Stimulated activated CD8-positive, alpha-beta memory T cell treated with anti-CD3 and anti-CD28 coated beads, Interleukin-12 subunit alpha, Interleukin-12 subunit beta, amount 100 ng/mL, for 4 hours (primary cell): ENCODE data around the gene SESTD1.
"Not testable (repeated sequence)": the region's sequence is repeated elsewhere in the genome, so short reads cannot be mapped to it uniquely, and the experiment has no call there.

Experiments used
- DNase-seq: peaks from one replicate; pipeline ENCODE4 v3.0.0-alpha.2; 2020; ENCODE audit warnings: low read depth

SESTD1 gene

GRCh38 chr2:179239195-179239594 lies 25.4 kb downstream of the SESTD1 start:
- no peak for DNase-seq

GRCh38 chr2:179238027-179238426 lies 26.6 kb downstream of the SESTD1 start:
- no peak for DNase-seq

DNA sequence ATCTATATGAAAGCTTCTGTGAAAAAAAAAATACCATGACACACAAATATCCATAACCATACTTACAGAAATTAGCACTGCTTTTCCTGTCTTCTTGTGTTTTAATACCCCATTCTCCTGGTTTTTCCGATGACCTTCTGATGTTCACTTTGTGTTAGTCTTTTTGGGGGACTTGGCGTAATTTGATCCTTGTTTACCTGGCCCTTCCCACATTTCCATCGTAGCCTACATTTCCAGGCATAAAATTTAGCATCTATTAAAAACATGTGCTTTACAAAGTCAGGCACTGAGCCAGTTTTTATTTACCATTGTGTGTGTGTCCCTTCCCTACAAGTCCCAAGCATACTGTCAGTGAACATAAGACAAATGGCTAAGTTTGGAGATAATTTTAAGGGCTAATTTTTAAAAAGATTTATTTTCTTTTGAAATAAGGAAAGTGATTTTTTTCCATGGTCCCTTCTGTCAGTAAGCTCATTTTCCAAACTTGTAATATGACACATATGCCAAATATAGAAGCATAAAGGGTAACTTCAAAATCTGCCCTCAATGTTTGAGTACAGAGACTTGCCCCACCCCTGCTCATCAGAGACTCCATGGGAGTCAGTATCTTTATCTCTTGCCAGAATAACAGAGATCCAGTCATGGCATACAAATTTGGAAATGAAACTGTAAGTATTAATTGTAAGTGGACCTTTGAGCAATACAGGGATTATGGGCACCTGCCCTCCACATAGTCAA lies 27.3 kb downstream of the SESTD1 start:
- no peak for DNase-seq

DNA sequence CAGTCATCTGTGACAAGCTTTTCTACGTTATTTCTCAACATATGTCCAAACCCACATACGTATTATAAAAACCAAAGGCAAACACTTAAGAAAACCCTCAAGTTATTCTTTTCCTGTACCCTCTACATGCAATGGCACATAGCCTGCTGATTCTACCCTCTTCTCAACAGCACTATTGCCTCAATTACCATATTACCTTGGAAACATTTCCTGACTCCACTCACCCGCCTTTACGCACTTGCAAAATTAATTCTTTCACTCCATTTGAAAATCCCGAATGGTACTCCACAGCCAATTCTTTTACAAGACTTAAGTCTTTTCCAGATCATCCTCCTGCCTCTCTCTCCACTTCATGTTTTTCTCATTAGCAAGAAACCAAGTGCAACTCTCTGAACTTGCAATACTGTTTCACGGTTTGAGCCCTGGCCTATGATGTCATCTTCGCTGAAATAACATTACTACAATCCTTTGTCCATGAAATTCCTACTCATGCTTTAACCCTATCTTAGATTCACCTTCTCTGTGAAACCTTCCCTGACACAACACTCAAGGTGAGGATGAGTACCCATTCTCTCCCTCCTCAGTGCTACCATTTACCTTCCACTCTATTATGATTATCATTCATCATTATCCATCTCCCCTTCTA lies 29.0 kb downstream of the SESTD1 start:
- no peak for DNase-seq

GRCh38 chr2:179234658-179235240 lies 29.9 kb downstream of the SESTD1 start:
- no peak for DNase-seq

GRCh38 chr2:179233626-179234430 lies 30.8 kb downstream of the SESTD1 start:
- no peak for DNase-seq

- no peak for DNase-seq
Observed at GRCh38 chr2:179233083-179233490, 31.5 kb downstream of the SESTD1 start.

GRCh38 chr2:179226961-179227259 lies 37.7 kb downstream of the SESTD1 start:
- no peak for DNase-seq

DNA sequence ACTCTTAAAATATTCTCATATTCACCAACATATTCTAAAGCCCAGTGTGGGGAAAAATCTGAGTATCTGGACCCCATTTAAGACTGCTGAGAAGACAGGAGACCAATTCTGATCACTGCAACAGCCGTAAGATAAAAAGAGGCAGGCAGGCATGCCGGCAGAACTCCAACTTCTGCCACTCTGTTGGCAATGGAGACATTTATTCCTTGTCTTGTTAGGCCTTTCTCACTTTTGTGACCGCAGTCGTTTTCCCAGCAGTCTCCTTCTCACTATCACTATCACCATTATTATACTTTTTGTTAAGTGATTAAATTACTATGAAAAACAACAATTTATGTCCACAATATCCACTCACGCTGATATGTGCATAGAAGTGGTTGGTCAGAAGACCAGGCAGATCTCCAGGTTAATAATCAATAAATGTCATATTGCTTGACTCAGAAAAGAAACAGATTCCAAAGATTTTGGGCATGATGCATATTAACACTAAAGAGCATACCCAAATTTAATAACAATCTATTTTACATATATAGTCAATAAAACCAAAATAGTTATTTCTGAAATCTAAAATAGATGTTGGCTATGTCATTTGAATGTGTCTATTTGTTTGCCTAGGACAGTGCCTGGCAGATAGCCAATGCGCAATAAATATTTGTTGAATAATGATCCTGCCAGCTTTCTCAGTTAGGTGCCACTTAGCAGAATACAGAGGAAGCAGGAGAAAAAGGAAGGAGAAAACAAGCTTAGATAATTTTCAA lies 38.2 kb downstream of the SESTD1 start:
- DNase-seq: no peak

GRCh38 chr2:179224361-179224760 lies 40.3 kb downstream of the SESTD1 start:
- no peak for DNase-seq

DNA sequence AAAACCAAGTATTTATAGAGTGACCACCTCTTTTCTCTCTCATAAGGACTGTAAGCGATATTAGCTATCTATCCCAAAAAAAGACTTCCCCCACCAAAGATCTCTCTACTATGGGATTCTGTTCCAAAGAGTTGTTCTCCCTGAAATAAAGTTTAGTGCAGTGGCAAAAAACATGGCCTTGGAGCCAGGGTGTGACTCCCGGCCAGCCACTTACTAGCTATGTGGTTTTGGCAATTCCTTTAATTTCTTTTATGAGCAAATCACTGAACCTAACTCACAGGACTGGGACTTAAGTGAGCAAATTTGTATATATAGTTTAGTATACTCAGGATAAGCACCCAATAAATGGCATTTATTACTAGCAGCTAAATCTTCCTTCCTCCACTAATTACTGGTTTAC lies 42.6 kb downstream of the SESTD1 start:
- DNase-seq: no peak

GRCh38 chr2:179218848-179219594 lies 45.6 kb downstream of the SESTD1 start:
- DNase-seq: no peak

GRCh38 chr2:179214671-179215070 lies 50.0 kb downstream of the SESTD1 start:
- not testable (repeated sequence) for DNase-seq

DNA sequence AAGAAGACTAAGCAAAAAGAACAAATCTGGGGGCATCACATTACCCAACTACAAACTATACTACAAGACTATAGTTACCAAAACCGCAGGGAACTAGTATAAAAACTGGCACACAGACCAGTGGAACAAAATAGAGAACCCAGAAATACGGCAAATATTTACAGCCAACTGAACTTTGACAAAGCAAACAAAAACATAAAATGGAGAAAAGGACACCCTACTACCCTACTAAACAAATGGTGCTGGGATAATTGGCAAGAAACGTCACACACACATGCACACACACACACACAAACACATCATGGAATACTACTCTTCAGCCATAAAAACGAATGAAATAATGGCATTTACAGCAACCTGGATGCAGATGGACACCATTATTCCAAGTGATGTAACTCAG lies 53.3 kb downstream of the SESTD1 start:
- no peak for DNase-seq

DNA sequence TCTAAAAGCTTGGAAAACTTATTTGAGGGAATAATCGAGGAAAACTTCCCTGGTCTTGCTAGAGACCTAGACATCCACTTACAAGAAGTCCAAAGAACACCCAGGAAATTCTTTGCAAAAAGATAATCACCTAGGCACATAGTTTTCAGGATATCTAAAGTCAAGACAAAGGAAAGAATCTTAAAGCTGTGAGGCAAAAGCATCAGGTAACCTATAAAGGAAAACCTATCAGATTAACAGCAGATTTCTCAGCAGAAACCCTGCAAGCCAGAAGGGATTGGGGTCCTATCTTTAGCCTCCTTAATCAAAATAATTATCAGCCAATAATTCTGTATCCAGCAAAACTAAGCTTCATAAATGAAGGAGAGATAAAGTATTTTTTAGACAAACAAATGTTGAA lies 56.4 kb downstream of the SESTD1 start:
- not testable (repeated sequence) for DNase-seq

DNA sequence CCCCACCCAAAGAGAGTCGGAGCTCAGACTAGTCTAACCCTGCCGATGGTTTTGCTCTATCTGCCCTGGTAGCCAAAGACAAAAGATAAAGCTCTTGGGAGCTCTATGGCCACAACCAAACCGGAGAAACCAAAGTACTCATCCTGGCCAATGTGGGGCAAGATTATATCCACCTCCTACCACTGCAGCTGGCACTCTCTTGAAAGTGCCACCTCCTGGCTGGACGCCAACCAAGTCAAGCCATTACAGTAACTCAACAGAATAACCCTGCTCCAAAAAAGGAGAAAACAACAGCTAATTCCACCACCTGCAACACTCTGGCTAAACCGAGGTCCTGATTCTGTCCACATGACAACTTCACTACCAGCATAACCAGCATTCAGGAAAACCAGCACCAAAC lies 57.6 kb downstream of the SESTD1 start:
- no peak for DNase-seq

GRCh38 chr2:179201869-179202268 lies 62.8 kb downstream of the SESTD1 start:
- no peak for DNase-seq

- not testable (repeated sequence) for DNase-seq
Observed at GRCh38 chr2:179195926-179196590, 68.6 kb downstream of the SESTD1 start.

- DNase-seq: no peak
Observed at GRCh38 chr2:179195141-179195540, 69.5 kb downstream of the SESTD1 start.

DNA sequence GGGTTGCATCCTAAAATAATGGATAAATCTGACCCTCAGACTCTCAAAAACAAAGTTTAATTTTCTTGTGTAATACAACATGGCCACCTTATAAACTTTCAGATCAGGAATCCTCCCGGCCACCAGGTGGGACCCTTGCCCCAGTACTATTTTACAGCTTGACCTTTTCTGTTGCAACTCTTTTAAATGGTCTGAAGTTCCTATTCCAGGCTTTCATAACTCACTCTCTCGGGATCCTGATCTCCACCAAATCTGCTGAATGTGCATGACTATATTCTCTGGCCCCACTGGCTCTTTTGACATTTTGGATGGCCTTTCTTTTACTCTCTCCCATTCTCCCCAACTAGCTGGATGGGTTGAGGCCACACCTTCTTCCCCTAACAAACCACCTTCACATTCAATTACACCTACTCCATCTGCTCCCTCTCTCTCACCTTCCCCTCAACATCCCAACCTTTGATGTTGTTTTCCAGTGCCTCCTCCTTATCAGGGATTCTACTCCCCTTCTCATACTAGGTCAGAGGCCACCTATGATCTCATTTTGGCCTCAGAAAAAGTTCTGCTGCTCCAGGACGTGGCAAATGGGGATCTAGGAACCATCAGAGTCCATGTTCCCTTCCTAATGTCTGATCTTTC lies 70.8 kb downstream of the SESTD1 start:
- no peak for DNase-seq
